Right renal cortex interstitium (tissue), 3 donors: ENCODE data around the gene ZNF485. TPM values are rescaled to one million over a fixed set of nuclear protein-coding genes. Genes with fewer than 3 reads are reported as not detected.
"Not testable (repeated sequence)": the region's sequence is repeated elsewhere in the genome, so short reads cannot be mapped to it uniquely, and the experiment has no call there.

Source experiments
- DNase-seq, 3 donors: peaks; one replicate each; pipeline ENCODE4 v3.0.0-alpha.2; 2013; ENCODE audit warnings: low read depth in 3 of 3, low spot score in 2 of 3
- polyA plus RNA-seq, 3 donors: library from polyadenylated mRNA; unstranded; fragments of 120-200 nt; gene quantifications; one replicate each; pipeline ENCODE4 v1.2.1, GENCODE V29; 2013; ENCODE audit not compliant: insufficient read length in 3 of 3

Gene ZNF485
- 1 to 10 TPM; 4.8 to 5.1 (median 4.9) TPM for polyA plus RNA-seq

DNA sequence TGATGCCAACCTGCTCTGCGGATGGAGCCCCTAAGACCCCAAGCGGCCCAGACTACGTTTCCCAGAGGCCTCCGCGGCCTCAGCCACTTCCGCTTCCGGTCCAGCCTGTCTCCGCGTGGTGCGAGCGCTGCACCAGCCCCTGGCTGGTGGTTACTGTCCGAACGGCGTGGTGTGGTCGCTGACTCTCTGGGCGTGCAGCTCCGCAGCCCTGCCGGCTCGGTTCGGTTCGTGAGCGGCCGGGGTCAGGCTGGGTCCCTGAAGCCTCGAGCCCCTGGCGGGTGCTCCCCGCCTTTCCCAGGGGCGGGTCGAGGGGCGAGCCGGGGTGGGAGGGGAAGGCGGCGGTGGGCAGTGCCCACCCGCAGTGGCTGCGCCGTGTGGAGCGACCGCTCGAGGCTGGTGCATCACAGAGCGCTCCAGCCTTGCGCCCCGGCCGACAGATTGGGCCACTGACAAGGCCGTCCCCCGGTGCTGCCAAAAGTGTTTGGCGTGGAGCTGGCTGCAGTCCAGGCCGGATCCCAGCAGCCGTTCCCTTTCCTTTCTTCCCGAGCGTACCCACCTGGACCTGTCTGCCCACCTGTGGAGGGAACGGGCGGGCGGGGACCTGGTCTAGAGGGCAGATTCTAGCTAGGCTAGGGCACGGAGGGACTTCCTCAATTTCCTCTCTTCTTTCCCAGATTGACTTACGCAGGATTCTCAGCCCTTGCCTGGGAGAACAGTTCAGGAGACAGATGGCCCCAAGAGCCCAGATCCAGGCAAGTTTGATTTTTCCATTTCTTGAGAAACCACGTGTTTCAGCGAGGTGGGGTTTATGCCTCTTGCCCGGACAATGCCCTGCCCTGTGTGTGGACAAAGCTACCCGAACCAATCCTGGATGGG, at the start of gene ZNF485:
Gene ZNF485 (plus strand): TSS at position 116 of the 876 bp plus-strand sequence. CDS start 613 bp downstream, at position 729.
- DNase-seq = peak in 2 of 3 donors; percentile 42 to 63

DNA sequence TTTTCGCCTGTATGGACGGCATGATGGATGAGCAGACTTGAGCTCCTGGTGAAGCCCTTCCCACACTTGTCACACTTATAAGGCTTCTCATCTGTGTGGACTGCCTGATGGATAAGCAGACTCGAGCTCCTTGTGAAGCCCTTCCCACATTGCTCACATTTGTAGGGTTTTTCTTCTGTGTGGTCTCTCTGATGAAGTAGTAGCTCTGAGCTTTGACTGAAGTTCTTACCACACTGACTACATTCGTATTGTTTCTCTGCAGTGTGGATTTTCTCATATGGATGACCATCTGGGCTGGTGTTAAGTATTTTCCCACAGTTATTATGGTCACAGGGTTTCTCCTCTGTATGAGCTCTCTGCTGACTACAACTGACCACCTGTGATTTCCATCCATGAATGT, 49.0 kb upstream of the ZNF485 start:
- no peak for DNase-seq

DNA sequence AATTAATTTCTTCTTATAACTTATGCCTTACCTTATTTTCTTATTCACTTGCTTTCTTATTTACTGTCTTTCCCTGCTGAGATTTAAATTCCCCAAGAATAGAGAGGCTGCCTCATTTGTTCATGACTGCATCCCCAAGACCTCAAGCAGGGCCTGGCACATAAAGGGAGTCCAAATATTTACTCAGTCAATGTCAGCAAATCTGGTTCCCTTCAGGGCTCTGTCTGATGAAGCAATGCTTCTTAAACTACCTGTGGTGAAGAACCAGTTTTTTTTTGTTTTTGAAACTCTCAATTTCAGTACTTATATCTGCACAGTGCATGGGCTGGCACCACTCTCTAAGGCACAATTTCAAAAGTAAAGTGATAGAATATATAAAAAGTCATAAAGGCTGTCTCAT, 36.6 kb upstream of the ZNF485 start:
- DNase-seq = no peak

DNA sequence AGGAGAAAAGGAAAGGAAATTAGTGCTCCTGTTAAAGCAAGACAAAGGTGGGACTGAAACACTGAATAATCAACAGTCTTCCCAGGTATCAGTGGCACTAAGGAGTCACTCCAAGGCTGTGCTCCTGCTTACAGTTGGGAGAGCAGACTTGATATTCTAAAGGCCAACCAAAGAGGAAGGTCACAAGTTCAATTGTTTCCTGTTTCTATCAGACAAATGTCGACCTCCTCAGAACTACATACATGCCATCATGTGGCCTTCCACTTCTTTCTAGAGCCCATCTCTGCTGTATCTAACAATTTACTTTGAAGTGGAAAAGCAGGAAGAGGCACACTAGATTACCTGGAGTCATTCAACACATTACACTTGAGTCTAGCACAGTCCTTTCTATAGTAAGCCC, 35.3 kb upstream of the ZNF485 start:
- DNase-seq = no peak

DNA sequence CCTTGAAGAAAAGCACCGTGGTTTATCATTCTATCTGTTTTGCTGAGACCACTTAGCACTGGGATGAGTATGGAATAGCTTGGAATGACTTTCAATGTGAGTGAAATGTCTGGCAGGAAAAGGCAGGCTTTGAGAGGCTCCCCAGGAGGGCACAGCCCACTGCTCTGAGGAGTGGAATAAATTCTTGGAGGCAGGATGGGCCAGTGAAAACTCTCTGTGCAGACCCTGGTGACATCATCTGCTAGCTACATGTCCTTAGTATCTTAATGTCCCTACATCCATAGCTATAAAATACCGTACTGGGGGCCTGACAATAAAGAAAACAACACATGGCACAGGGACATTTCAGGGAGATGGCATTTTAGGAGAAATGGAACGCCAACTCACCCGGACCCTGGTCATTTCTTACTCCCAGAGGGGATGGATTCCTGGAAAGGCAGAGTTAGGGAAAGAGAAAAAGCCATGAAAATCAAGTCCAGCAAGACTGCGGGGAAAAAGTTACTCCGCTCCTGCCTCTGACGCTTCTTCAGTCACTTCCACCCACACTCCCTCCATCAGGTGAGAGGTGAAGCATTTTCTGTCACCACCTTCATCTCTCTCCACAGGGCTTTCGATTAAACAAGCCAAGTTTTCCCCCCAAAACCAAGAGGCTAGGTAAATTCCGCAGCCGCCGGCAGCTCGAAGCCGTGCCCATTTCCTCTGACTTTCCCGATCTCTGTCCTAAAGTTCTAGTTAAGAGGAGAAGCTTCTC, 32.8 kb upstream of the ZNF485 start:
- peak in 1 of 3 donors; percentile 18 for DNase-seq

DNA sequence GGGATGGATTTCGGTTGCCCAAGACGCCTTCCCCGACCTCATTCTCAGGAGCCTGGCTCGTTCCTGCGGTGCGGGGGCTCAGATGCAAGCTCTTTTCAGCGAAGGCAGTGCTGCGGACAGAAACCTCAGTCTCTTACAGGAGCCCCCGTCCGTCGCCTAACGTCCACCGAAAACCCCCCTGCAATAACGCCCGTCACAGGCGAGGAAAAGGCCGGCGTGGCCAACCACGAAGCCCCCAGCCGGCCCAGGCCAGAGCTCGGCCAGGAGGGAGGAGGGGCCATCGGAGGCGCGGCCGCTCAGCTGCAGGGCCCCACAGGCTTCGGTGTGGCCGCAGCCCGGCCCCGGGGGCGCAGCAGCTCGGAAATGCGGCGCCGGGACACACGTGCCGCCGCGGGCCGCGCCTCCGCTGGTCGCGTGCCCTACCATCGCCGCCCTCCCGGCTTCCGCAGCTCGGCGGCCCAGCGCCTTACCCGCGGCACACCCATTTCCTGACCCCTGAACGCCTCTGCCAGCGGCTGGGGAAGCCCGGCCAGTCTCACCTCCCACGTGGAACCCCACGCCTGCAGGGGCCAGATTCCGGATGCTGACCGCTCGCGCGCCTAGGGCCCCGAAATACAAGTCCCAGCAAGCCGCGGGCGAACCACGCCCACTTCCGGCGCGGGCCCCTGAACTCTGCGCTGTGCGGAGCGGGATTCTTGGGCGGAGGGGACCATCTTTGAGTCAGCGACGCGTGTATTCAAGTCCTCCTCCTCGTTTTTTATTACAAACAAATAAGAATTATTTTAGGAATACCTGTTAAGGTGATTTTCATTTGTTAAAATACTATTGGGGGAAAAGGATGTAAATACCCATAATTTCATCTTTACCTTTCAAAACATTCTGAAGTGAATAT, 32.0 kb upstream of the ZNF485 start, which contains the start of gene ZNF239:
Gene ZNF239 (minus strand): TSS at position 616 of the 892 bp plus-strand sequence. CDS start 16,537 bp downstream, outside the sequence.
- DNase-seq = peak; percentile 48 to 83 (median 73)

DNA sequence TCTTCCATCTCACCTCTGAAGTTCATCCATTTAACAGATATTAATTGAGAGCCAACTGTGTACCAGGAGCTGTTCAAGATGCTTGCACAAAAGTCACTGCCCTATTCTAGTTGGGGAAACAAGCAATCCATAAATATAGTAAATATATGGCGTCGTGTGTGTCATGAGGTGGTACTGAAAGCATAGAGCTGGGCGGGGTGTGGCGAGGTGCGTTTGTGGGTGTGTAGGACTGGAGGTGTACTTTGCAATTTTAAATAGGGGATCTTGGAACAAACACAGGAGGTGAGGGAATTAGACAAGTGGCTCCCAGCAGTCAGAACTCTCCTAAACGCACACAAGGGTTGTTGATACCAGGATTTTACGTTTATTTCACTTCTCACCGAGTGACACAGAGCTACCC, 31.3 kb upstream of the ZNF485 start:
- DNase-seq = no peak

DNA sequence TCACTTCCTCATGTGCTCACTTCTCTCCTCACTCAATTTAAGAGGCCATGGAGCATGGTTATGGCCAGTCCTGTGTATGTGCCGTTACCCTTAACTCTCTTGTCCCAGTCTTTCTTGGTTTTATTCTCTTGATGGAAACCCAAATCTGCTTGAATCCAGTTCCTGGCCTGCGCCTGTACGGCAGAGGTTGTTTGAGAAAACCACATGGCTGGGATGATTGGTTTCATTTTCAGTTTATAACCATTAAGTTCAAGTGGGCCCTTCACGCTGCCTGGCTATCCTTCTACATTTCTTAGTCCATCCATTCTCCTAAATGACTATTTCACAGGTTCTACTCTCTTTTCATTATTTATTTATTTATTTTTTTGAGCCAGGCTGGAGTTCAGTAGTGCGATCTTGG, 30.2 kb upstream of the ZNF485 start:
- no peak for DNase-seq

DNA sequence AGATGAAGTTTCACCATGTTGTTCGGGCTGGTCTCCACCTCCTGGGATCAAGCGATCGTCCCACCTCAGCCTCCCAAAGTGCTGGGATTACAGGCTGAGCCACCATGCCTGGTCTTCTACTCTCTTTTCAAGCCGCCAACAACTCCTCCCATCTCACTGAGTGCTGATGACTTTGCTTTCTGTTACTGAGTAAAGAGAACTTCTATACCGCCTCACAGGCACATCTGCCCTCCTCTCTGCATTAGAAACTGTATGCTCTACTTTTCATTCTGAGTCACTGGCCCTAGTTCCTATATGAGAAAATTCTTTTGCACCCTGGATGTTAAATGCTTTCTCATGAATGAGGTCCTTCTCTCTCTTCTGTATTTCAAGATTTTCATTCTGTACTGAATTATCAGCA, 29.7 kb upstream of the ZNF485 start:
- no peak for DNase-seq

DNA sequence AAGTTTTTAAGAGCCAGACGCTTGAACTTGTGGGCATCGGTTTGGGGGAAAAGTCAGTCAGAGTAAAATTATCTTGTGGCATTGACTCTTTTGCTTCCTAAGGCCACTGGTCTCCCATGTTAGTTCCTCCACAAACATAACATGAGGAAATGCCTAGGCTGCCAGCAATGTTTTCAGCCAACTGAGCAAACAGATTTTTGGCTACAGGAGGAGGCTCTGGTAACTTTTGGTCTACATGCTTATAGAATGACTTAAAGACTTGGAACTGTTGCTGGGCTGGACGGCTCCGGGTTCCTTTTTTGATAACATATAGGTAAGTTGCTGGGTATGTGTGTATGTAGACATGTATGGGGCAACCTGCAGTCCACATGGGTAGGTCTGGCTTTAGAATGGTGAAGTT, 22.2 kb upstream of the ZNF485 start:
- DNase-seq = no peak

DNA sequence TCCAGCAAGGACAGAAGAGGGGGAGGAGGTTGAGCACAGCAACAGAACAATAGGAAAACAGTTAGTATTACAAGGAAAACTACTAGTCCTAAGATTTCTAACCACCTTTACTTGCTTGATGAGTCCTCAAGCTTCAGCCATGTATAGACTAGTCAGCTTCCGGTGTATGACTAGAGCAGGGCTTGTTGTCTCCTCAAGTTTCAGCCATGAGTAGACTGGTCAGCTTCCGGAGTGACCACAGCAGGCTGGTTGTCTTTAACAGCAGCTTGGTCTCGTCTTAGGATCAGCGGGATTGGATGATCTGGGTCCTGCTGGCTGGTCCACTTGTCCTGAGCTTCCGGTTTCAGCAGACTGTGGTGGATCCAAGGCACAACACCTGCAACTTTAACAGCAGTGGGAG, 21.2 kb upstream of the ZNF485 start:
- no peak for DNase-seq

DNA sequence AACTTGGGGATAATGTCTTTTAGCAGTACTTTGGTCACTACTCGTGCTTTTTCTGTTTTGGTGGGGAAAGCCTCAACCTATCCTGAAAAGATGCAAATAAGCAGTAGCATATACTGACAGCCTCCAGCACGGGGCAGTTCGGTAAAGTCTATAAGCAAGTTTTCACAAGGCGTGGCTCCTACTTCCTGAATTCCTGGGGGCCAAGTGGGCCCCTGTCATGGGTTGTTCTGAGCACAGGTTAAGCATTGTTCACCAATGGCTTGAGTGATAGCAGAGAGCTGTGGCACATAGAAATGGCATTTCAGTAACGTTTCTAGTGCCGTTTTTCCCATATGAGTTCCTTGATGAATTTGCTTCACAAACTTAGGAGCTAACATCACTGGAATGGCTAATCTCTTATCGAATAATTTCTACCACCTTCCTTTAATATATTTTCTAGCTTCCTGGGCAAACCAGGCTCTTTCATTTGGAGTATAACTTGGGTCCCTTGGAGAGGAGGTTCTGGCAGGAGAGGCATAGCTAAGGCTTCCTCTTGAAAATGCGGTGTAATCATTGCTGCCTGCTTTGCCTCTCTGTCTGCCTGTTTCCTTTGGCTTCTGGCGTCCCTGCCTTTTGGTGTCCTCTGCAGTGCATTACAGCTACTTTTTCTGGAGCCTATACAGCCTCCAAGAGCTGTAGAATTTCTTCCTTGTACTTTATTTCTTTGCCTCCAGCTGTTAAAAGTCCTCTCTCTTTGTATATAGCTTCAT, 20.1 kb upstream of the ZNF485 start:
- no peak for DNase-seq

DNA sequence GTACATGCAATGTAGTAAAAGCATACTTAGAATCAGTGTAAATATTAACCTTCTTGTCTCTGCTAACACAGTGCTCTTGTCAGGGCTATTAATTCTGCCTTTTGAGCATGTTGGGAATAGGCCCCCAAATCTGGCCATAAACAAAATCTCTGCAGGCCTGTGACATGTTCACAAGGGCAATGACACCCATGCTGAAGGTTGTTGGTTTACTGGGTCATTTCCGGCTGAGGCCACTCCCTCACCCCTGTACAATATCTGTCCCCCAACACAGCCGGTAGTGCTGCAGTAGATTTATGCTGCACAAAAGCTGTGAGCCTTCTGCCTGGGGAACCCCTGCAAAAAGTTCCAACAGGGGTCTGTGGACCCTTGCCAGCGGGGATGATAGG, 19.5 kb upstream of the ZNF485 start:
- DNase-seq = not testable (repeated sequence)

DNA sequence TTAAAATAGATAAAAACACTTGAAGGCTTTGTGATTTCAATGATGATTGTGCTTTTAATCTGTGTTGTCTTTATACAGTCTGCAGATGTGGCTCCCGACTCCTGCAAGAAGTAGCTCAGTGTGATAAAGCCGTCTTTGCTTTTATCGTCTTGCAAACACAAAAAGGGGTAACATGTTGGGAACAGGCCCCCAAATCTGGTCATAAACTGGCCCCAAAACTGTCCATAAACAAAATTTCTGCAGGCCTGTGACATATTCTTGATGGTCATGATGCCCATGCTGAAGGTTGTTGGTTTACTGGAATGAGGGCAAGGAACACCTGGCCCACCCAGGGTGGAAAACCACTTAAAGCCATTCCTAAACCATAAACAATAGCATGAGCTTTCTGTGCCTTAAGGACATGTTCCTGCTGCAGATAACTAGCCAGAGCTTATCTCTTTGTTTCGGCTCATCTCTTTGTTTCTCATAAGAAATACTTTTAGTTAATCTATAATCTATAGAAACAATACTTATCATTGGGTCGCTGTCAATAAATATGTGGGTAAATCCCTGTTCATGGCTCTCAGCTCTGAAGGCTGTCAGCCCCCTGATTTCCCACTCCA, 14.8 kb upstream of the ZNF485 start:
- DNase-seq = no peak

DNA sequence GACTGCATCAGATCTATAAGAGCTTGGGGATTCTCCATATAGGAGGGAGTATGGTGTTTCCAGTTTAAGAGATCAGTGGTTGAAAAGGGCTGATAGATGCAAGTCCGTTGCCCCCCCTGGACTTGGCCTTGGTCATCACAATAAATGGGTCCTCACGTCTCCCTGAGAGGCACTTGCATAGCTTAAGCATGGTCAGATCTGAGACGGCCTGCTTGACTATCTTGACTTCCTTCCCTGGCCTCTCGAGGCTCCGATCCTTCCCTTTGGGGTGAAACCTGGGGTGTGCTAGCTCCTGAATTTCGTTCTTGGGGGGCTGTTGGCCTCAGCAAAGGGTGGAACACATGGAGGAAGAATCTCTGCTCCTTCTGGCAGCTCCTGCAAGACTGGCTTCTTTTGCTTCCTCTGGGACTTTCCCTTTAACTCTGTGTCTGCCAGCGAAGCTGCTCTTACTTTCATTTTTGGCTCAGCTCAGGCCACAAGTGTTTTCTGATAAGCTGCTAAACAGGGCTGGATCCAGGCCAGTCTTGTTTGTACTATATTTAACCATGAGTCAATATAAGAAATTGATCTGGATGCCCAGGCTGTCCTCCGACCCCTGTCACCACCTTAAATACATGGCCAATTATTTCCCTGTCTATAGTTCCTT, 11.2 kb upstream of the ZNF485 start:
- DNase-seq = no peak

DNA sequence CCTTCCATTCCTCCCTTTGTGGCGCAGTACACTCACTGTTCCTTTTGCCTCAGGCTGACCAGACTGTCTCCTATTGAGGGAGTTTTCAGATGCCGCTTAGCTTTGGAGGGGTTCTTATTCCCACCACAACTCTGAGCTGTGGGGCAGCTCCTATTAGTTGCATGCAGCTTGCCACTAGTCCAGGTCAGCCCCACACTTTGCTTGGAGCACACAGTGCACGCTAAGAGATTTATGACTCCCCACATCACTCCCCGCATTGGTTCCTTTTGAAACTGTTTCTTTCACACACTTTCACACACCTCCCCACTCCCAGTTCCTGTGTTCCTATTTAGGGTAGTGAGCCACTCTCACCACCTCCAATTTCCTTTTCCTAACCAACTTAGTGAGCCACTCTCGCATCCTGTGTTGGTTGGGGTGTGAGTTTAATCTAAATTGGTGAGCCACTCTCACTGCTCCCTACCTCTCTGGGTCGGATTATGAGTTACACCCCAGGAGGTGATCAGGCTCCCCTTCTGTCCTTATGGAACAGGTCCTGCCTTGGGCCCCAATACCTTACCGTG, 10.4 kb upstream of the ZNF485 start:
- DNase-seq = no peak

DNA sequence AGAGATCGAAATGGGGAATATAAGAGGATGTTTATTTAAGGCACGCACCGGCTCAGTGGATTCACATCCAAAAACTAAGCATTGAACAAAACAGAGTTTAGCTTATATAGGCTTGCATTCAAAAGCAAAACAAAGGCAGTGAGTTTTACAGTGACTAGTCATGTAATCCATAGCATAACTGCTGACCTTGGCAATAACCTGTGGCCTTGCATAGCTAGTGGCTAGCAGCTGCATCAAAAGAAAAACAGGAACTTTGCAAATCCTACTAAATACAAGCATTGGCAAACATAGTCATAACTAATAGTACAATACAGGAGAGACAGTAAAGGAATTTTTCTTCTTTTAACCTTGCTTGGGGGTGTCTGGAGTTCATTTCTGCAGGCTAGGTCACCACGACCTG, 9.7 kb upstream of the ZNF485 start:
- no peak for DNase-seq

DNA sequence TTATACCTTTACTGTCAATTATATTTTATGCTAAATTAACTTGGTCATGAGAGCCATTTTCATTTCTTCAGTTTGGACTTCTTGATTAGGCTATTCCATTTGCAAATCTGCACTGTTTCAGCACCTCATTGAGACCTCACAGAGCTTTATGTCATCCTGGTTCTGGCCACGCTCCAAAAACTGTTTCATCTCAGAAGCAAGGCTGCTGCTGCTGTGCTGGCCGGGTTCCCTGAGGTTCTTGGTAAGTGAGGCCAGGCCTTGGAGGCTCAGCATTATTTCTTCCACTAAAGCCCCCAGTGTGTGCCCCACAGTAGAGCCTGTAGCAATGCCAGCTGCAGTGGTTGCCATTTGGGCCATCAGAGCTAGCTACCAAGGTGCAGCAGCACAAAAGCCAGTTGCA, 7.8 kb upstream of the ZNF485 start:
- DNase-seq = no peak

DNA sequence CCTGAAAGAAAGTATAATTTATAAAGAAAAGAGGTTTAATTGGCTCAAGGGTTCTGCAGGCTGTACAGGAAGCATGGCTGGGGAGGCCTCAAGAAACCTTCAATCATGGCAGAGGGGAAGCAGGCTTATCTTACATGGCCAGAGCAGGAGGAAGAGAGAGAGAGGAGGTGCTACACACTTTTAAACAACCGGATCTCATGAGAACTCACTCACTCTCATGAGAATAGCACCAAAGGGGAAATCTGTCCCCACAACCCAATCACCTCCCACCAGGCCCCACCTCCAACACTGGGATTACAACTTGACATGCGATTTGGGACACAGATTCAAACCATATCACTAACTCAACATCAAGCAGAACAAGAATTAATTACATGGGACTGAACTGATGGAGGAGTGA, 6.9 kb upstream of the ZNF485 start:
- no peak for DNase-seq
